Karpas-422 (cell line): Measurements from ENCODE around the gene NUDT15. TPM values are rescaled to one million over a fixed set of nuclear protein-coding genes. Genes with fewer than 3 reads are reported as not detected.

Experiments used
- DNase-seq: peaks from one replicate; pipeline ENCODE4 v3.0.0-alpha.2; 2015
- H2AFZ ChIP-seq: fragments of 200-600 bp; sonication (generic); 2 replicates; pipeline ENCODE4 v1.6.1; 2014; ENCODE audit warnings: antibody characterized with exemption, low read length, mixed read lengths
- H3K27ac ChIP-seq: fragments of 200-600 bp; sonication (generic); 2 replicates; pipeline ENCODE4 v1.5.1; 2014; ENCODE audit warnings: mild to moderate bottlenecking, low read length, moderate library complexity
- H3K27me3 ChIP-seq: fragments of 200-600 bp; sonication (generic); 2 replicates; pipeline ENCODE4 v1.6.1; 2014; ENCODE audit warnings: low read length, mixed read lengths
- H3K36me3 ChIP-seq: fragments of 200-600 bp; sonication (generic); 2 replicates; pipeline ENCODE4 v1.6.1; 2014; ENCODE audit warnings: low read length, mixed read lengths; ENCODE audit not compliant: insufficient read depth
- H3K4me1 ChIP-seq: fragments of 200-600 bp; sonication (generic); 2 replicates; pipeline ENCODE4 v1.6.1; 2014; ENCODE audit warnings: mild to moderate bottlenecking, low read length, mixed read lengths
- H3K4me2 ChIP-seq: fragments of 200-600 bp; sonication (generic); 2 replicates; pipeline ENCODE4 v1.6.1; 2014; ENCODE audit warnings: low read length, low read depth, mild to moderate bottlenecking; ENCODE audit not compliant: poor library complexity, severe bottlenecking
- H3K4me3 ChIP-seq: fragments of 200-600 bp; sonication (generic); 2 replicates; pipeline ENCODE4 v1.5.1; 2014; ENCODE audit warnings: mild to moderate bottlenecking, antibody characterized with exemption, low read length, mixed read lengths
- H3K79me2 ChIP-seq: fragments of 200-600 bp; sonication (generic); 2 replicates; pipeline ENCODE4 v1.6.1; 2014; ENCODE audit warnings: mild to moderate bottlenecking, low read length, mixed read lengths
- H3K9ac ChIP-seq: fragments of 200-600 bp; sonication (generic); 2 replicates; pipeline ENCODE4 v1.6.0; 2014; ENCODE audit warnings: low read length
- H3K9me2 ChIP-seq: fragments of 200-600 bp; sonication (generic), shearing (Covaris generic); replicated peaks from 2 replicates; pipeline ENCODE4 v1.6.0; 2014; ENCODE audit warnings: mild to moderate bottlenecking, low read length, moderate library complexity; ENCODE audit not compliant: insufficient read depth
- H3K9me3 ChIP-seq: fragments of 300-700, 200-600 bp; sonication (generic); 2 replicates; pipeline ENCODE4 v1.6.1; 2014; ENCODE audit warnings: low read length, mixed read lengths
- H4K20me1 ChIP-seq: fragments of 200-600 bp; sonication (generic); 2 replicates; pipeline ENCODE4 v1.6.1; 2014; ENCODE audit warnings: mild to moderate bottlenecking, antibody characterized with exemption, low read length, low read depth; ENCODE audit not compliant: insufficient read depth
- total RNA-seq: library from RNA; depleted of rRNA; stranded (reverse); fragments of >200 nt; shearing (Covaris generic); gene quantifications from 2 replicates; pipeline ENCODE4 v1.2.3, GENCODE V29; 2014; ENCODE audit warnings: low replicate concordance; rRNA removed

Gene NUDT15
- total RNA-seq, 1 experiment from 2014 or later = 22.6 TPM

- Histone ChIP-seq H3K9me2 (no peaks in the 10 kb centered on the region), H3K27ac (no peak overlapping the region)
These were observed 56.1 kb downstream of the NUDT15 start for GRCh38 chr13:48093588-48093987.

GRCh38 chr13:48094404-48094780, 56.9 kb downstream of the NUDT15 start:
- Histone ChIP-seq H3K9ac (peak overlapping the region; percentile 90), H3K79me2 (peaks cover 55% of the 10 kb centered on the region)
- peak; percentile 61 for DNase-seq

More at GRCh38 chr13:48093588-48093987, 56.1 kb downstream of the NUDT15 start:
- Histone ChIP-seq H3K4me3 (peak overlapping the region; percentile 97), H3K27me3 (no peaks in the 10 kb centered on the region), H3K9me3 (no peaks in the 10 kb centered on the region), H3K9ac (peak overlapping the region; percentile 90), H3K4me2 (peak overlapping the region; percentile 82), H3K79me2 (peaks cover 63% of the 10 kb centered on the region), H3K4me1 (peaks cover 31% of the 10 kb centered on the region), H4K20me1 (peaks cover 9% of the 10 kb centered on the region), H3K36me3 (peaks cover 4% of the 10 kb centered on the region; the same call in 1 of the 2 replicates), H2AFZ (no peak overlapping the region)
- no peak for DNase-seq

GRCh38 chr13:48094781-48095502, 57.4 kb downstream of the NUDT15 start, which contains the start of gene MED4:
Gene MED4 (minus strand): TSS chr13:48095104. CDS start chr13:48095078, 26 bp downstream.
- Histone ChIP-seq H3K27me3 (no peaks in the 10 kb centered on the region), H3K9ac (peak within 1 kb of the TSS; percentile 90), H3K9me3 (no peaks in the 10 kb centered on the region), H4K20me1 (no peaks in the 10 kb centered on the region; the same call in 1 of the 2 replicates), H3K36me3 (peaks cover under 1% of the 10 kb centered on the region; the same call in 1 of the 2 replicates), H2AFZ (peak within 1 kb of the TSS; percentile 35), H3K4me3 (peak within 1 kb of the TSS; percentile 97), H3K27ac (no peak within 1 kb of the TSS), H3K4me2 (peak within 1 kb of the TSS; percentile 82), H3K79me2 (peaks cover 49% of the 10 kb centered on the region), H3K9me2 (no peaks in the 10 kb centered on the region), H3K4me1 (peaks cover 24% of the 10 kb centered on the region)
- DNase-seq = peak; percentile 98

More at GRCh38 chr13:48094404-48094780, 56.9 kb downstream of the NUDT15 start:
- Histone ChIP-seq H3K4me1 (peaks cover 28% of the 10 kb centered on the region), H3K27me3 (no peaks in the 10 kb centered on the region), H4K20me1 (peaks cover 5% of the 10 kb centered on the region), H3K36me3 (peaks cover 4% of the 10 kb centered on the region; the same call in 1 of the 2 replicates), H3K4me3 (peak overlapping the region; percentile 97), H2AFZ (peak overlapping the region; percentile 35), H3K27ac (no peak overlapping the region), H3K4me2 (peak overlapping the region; percentile 82), H3K9me3 (no peaks in the 10 kb centered on the region), H3K9me2 (no peaks in the 10 kb centered on the region)

- peaks cover 19% of the 10 kb centered on the region for H3K4me1 ChIP-seq
- no peaks in the 10 kb centered on the region for H3K9me2 ChIP-seq
- no peak overlapping the region for H3K27ac ChIP-seq
- DNase-seq = no peak
- no peak overlapping the region for H3K4me3 ChIP-seq
- no peak overlapping the region for H3K4me2 ChIP-seq
- no peaks in the 10 kb centered on the region for H3K9me3 ChIP-seq
- H3K36me3 ChIP-seq = no peaks in the 10 kb centered on the region
- H3K9ac ChIP-seq = no peak overlapping the region
- no peak overlapping the region; the same call in 1 of the 2 replicates for H2AFZ ChIP-seq
- no peaks in the 10 kb centered on the region; the same call in 1 of the 2 replicates for H4K20me1 ChIP-seq
- H3K79me2 ChIP-seq = peaks cover 32% of the 10 kb centered on the region
- no peaks in the 10 kb centered on the region for H3K27me3 ChIP-seq
These were observed 59.1 kb downstream of the NUDT15 start for GRCh38 chr13:48096670-48097069.

Other genes starting within 250 kb of the NUDT15 start
- 43.4 and 44.2 TPM in 2 replicates for gene SUCLA2, start 36.5 kb upstream of the NUDT15 start, total RNA-seq
- gene MED4, start 57.4 kb downstream of the NUDT15 start, total RNA-seq = 33.4 and 68.3 TPM in 2 replicates
- 56.4 and 120 TPM in 2 replicates for gene ITM2B, start 195.5 kb downstream of the NUDT15 start, total RNA-seq